Measurements from ENCODE around the gene KIF26B. TPM values are rescaled to one million over a fixed set of nuclear protein-coding genes. Genes with fewer than 3 reads are reported as not detected.

KIF26B gene
- total RNA-seq, 1 experiment from 2014 or later = 1.2 TPM

DNA sequence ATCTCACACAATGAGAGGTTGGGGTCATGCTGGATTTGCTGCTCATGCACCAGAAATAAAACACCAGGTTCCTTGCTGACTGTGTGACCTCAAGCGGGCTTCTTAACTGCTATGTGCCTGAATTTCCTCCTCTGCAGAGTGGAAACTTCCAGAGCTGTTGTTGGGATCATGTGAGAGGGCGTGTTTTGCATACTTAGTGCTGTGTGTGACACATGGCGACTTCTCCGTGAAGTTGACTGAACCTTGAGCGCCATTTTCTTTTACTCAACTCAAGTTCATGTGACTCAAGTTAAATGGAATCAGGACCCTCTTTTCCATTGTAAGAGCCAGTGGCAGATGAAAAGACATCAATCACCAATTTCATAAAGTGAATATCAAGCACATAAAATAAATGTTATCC lies 224.0 kb downstream of the KIF26B start:
- ATAC-seq = peak; percentile 38
- H3K36me3 Mint-ChIP-seq = no peaks in the 10 kb centered on the region
- no peaks in the 10 kb centered on the region; the same call in 1 of the 2 replicates for H3K27me3 Mint-ChIP-seq (ENCODE audit: low read depth)
- peaks cover 35% of the 10 kb centered on the region for H3K4me1 Mint-ChIP-seq
- H3K9me3 Mint-ChIP-seq = peaks cover 4% of the 10 kb centered on the region; the same call in 1 of the 2 replicates
- no peak for TF ChIP-seq NR2C2 (CRISPR knock-in tag; IDR thresholded peaks at IDR 0.05)
- TF ChIP-seq, protein P1, sequence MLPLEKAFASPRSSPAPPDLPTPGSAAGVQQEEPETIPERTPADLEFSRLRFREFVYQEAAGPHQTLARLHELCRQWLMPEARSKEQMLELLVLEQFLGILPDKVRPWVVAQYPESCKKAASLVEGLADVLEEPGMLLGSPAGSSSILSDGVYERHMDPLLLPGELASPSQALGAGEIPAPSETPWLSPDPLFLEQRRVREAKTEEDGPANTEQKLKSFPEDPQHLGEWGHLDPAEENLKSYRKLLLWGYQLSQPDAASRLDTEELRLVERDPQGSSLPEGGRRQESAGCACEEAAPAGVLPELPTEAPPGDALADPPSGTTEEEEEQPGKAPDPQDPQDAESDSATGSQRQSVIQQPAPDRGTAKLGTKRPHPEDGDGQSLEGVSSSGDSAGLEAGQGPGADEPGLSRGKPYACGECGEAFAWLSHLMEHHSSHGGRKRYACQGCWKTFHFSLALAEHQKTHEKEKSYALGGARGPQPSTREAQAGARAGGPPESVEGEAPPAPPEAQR (CRISPR knock-in tag; IDR thresholded peaks at IDR 0.05) = no peak
- TF ChIP-seq NFATC4 (CRISPR knock-in tag; IDR thresholded peaks at IDR 0.05) = no peak
- no peak for TF ChIP-seq SMAD3 (CRISPR knock-in tag; IDR thresholded peaks at IDR 0.05; ENCODE audit: borderline replicate concordance)
- TF ChIP-seq TEAD1 (CRISPR knock-in tag; IDR thresholded peaks at IDR 0.05) = 0 out of 2 replicates have a peak, but pooled peaks have one; percentile 21
- ChIA-PET POLR2A (no interaction called here), CTCF (interaction anchor here (0.8 to 1.5 kb wide), 2 partner anchors 223 to 225 kb away, joined by 3 to 6 read pairs; no protein-coding TSS in a partner anchor)
- no peak for DNase-seq (ENCODE audit: low spot score)
- H3K4me3 Mint-ChIP-seq = no peak overlapping the region
- H3K27ac Mint-ChIP-seq = peak overlapping the region; percentile 78; the same call in 1 of the 2 replicates

- TF ChIP-seq TCF7 (CRISPR knock-in tag; IDR thresholded peaks at IDR 0.05; ENCODE audit: low read depth) (no peak), GTF2I (CRISPR knock-in tag; conservative IDR thresholded peaks at IDR 0.05) (no peak), GRHL2 (CRISPR knock-in tag; IDR thresholded peaks at IDR 0.05; ENCODE audit: insufficient replicate concordance, severe bottlenecking) (no peak), ZNF423 (CRISPR knock-in tag; IDR thresholded peaks at IDR 0.05) (no peak)
- no peaks in the 10 kb centered on the region; the same call in 1 of the 2 replicates for H3K27me3 Mint-ChIP-seq (ENCODE audit: low read depth)
- peaks cover 4% of the 10 kb centered on the region; the same call in 1 of the 2 replicates for H3K9me3 Mint-ChIP-seq
- H3K36me3 Mint-ChIP-seq = no peaks in the 10 kb centered on the region
- H3K4me3 Mint-ChIP-seq = no peak overlapping the region
- H3K4me1 Mint-ChIP-seq = peaks cover 41% of the 10 kb centered on the region
- POLR2A ChIA-PET = interaction anchor here (0.6 to 1.0 kb wide), 2 partner anchors 114 to 228 kb away, joined by 3 read pairs; no protein-coding TSS in a partner anchor
- peak; percentile 38 for ATAC-seq
- CTCF ChIA-PET = interaction anchor here (0.6 to 1.5 kb wide), 47 partner anchors 8 to 1832 kb away, joined by 3 to 67 read pairs (median 4); partner anchors contain the start of gene KIF26B
- no peak overlapping the region for H3K27ac Mint-ChIP-seq
- no peak for DNase-seq (ENCODE audit: low spot score)
These were observed 226.2 kb downstream of the KIF26B start for GRCh38 chr1:245380790-245381535.

DNA sequence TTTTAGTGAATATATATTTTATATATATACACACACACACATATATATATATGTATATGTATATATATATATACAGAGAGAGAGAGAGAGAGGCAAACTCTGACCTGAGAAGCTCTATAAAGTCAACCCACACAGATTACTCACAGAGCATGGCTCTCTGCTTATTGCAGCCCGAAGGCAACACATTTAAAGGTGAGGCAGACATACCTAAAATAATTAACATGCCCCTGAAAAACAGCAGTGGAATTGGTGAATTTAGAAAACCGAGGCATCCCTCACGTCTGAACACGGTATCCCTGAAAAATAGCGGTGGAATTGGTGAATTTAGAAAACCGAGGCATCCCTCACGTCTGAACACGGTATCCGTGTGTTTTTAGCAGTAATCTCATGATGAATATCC lies 228.2 kb downstream of the KIF26B start:
- no peaks in the 10 kb centered on the region; the same call in 1 of the 2 replicates for H3K27me3 Mint-ChIP-seq (ENCODE audit: low read depth)
- peaks cover 35% of the 10 kb centered on the region for H3K4me1 Mint-ChIP-seq
- DNase-seq (ENCODE audit: low spot score) = no peak
- peak overlapping the region; percentile 38; the same call in 1 of the 2 replicates for H3K27ac Mint-ChIP-seq
- POLR2A ChIA-PET = no interaction called here
- H3K4me3 Mint-ChIP-seq = no peak overlapping the region
- no peak for ATAC-seq
- peaks cover 4% of the 10 kb centered on the region; the same call in 1 of the 2 replicates for H3K9me3 Mint-ChIP-seq
- H3K36me3 Mint-ChIP-seq = no peaks in the 10 kb centered on the region
- no peak for TF ChIP-seq ZNF532 (CRISPR knock-in tag; IDR thresholded peaks at IDR 0.05; ENCODE audit: borderline replicate concordance)
- TF ChIP-seq E2F4 (CRISPR knock-in tag; IDR thresholded peaks at IDR 0.05; ENCODE audit: borderline replicate concordance, low read depth) = no peak
- TF ChIP-seq JAZF1 (CRISPR knock-in tag; IDR thresholded peaks at IDR 0.05) = no peak
- TF ChIP-seq, protein P2, sequence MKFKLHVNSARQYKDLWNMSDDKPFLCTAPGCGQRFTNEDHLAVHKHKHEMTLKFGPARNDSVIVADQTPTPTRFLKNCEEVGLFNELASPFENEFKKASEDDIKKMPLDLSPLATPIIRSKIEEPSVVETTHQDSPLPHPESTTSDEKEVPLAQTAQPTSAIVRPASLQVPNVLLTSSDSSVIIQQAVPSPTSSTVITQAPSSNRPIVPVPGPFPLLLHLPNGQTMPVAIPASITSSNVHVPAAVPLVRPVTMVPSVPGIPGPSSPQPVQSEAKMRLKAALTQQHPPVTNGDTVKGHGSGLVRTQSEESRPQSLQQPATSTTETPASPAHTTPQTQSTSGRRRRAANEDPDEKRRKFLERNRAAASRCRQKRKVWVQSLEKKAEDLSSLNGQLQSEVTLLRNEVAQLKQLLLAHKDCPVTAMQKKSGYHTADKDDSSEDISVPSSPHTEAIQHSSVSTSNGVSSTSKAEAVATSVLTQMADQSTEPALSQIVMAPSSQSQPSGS (CRISPR knock-in tag; IDR thresholded peaks at IDR 0.05; ENCODE audit: borderline replicate concordance, low read depth) = no peak
- TF ChIP-seq GTF2I (CRISPR knock-in tag; conservative IDR thresholded peaks at IDR 0.05) = no peak
- TF ChIP-seq SOX15 (CRISPR knock-in tag; IDR thresholded peaks at IDR 0.05) = no peak
- no peak for TF ChIP-seq ESRRA (CRISPR knock-in tag; IDR thresholded peaks at IDR 0.05; ENCODE audit: borderline replicate concordance)
- TF ChIP-seq HMGA2 (CRISPR knock-in tag; IDR thresholded peaks at IDR 0.05) = no peak
- TF ChIP-seq ZNF121 (CRISPR knock-in tag; IDR thresholded peaks at IDR 0.05) = no peak
- no peak for TF ChIP-seq CDX4 (CRISPR knock-in tag; IDR thresholded peaks at IDR 0.05; ENCODE audit: borderline replicate concordance)
- no peak for TF ChIP-seq TCF7 (CRISPR knock-in tag; IDR thresholded peaks at IDR 0.05; ENCODE audit: low read depth)
- TF ChIP-seq ZNF219 (CRISPR knock-in tag; IDR thresholded peaks at IDR 0.05; ENCODE audit: borderline replicate concordance) = no peak
- TF ChIP-seq, protein P3, sequence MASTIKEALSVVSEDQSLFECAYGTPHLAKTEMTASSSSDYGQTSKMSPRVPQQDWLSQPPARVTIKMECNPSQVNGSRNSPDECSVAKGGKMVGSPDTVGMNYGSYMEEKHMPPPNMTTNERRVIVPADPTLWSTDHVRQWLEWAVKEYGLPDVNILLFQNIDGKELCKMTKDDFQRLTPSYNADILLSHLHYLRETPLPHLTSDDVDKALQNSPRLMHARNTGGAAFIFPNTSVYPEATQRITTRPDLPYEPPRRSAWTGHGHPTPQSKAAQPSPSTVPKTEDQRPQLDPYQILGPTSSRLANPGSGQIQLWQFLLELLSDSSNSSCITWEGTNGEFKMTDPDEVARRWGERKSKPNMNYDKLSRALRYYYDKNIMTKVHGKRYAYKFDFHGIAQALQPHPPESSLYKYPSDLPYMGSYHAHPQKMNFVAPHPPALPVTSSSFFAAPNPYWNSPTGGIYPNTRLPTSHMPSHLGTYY (CRISPR knock-in tag; IDR thresholded peaks at IDR 0.05) = no peak
- CTCF ChIA-PET = interaction anchor here (1.5 kb wide), 1 partner anchor 226 kb away, joined by 5 read pairs; no protein-coding TSS in a partner anchor
